ENCODE measurements around the gene CDC42BPG. TPM values are rescaled to one million over a fixed set of nuclear protein-coding genes. Genes with fewer than 3 reads are reported as not detected.
A peak's percentile ranks its signal among the peaks of the same experiment; 100 is the strongest.

Gene CDC42BPG
- total RNA-seq, 2 experiments from 2014 or later, result 0.31 to 0.61 TPM

- intact Hi-C loops (cut with micrococcal nuclease), result no loop called here
- peaks cover 40% of the 10 kb centered on the region for H3K4me1 Mint-ChIP-seq (ENCODE audit: low read depth)
- ATAC-seq (no peak), DNase-seq (peak; percentile 28)
- peak overlapping the region; percentile 80 for H3K4me3 Mint-ChIP-seq
- no peaks in the 10 kb centered on the region for H3K27me3 Mint-ChIP-seq
- ChIA-PET CTCF (interaction anchor here (0.8 to 4.5 kb wide), 3 partner anchors 16 to 39 kb away, joined by 3 to 17 read pairs (median 4); partner anchors contain the start of gene CDC42BPG), POLR2A (interaction anchor here (0.9 to 1.3 kb wide), 3 partner anchors 16 to 71 kb away, joined by 3 to 4 read pairs (median 3); no protein-coding TSS in a partner anchor)
- peaks cover 12% of the 10 kb centered on the region for H3K36me3 Mint-ChIP-seq (ENCODE audit: low read depth)
- H3K27ac Mint-ChIP-seq, result no peak overlapping the region
- no peaks in the 10 kb centered on the region for H3K9me3 Mint-ChIP-seq
- TF ChIP-seq CTCF (IDR thresholded peaks at IDR 0.05), result no peak
These were observed 39.9 kb downstream of the CDC42BPG start for GRCh38 chr11:64804346-64805210.

GRCh38 chr11:64803846-64804345 lies 40.6 kb downstream of the CDC42BPG start:
- POLR2A ChIA-PET, result interaction anchor here (0.7 to 2.6 kb wide), 4 partner anchors 15 to 59 kb away, joined by 3 to 7 read pairs (median 4); no protein-coding TSS in a partner anchor
- DNase-seq (no peak), ATAC-seq (no peak)
- TF ChIP-seq CTCF (IDR thresholded peaks at IDR 0.05), result no peak
- intact Hi-C loops (cut with micrococcal nuclease), result no loop called here
- H3K27me3 Mint-ChIP-seq, result no peaks in the 10 kb centered on the region
- no peaks in the 10 kb centered on the region for H3K9me3 Mint-ChIP-seq
- H3K4me1 Mint-ChIP-seq (ENCODE audit: low read depth), result peaks cover 36% of the 10 kb centered on the region
- H3K27ac Mint-ChIP-seq, result peak overlapping the region; percentile 89
- H3K4me3 Mint-ChIP-seq, result peak overlapping the region; percentile 80
- H3K36me3 Mint-ChIP-seq (ENCODE audit: low read depth), result peaks cover 9% of the 10 kb centered on the region
- CTCF ChIA-PET, result interaction anchor here (0.8 to 4.5 kb wide), 3 partner anchors 16 to 40 kb away, joined by 3 to 17 read pairs (median 4); partner anchors contain the start of gene CDC42BPG

- Mint-ChIP-seq H3K4me1 (ENCODE audit: low read depth) (peaks cover 37% of the 10 kb centered on the region), H3K4me3 (peak within 1 kb of the TSS; percentile 80), H3K9me3 (no peaks in the 10 kb centered on the region), H3K27me3 (no peaks in the 10 kb centered on the region), H3K36me3 (ENCODE audit: low read depth) (peaks cover 14% of the 10 kb centered on the region), H3K27ac (peak within 1 kb of the TSS; percentile 89)
- no peak for TF ChIP-seq CTCF (IDR thresholded peaks at IDR 0.05)
- ChIA-PET CTCF (interaction anchor here (0.8 to 4.5 kb wide), 3 partner anchors 15 to 41 kb away, joined by 3 to 17 read pairs (median 4); partner anchors contain the start of gene CDC42BPG), POLR2A (interaction anchor here (0.6 to 2.6 kb wide), 7 partner anchors 7 to 82 kb away, joined by 3 to 7 read pairs (median 3); partner anchors contain the start of gene MEN1)
- intact Hi-C loops (cut with micrococcal nuclease), result no loop called here
- ATAC-seq, result peak; percentile 96
- peak; percentile 88 for DNase-seq
These were observed 41.2 kb downstream of the CDC42BPG start, which contains the start of gene MAP4K2 for GRCh38 chr11:64803158-64803845. MAP4K2 (minus strand) TSS chr11:64803214; CDS start chr11:64803149, 65 bp downstream.

GRCh38 chr11:64802370-64803157 lies 41.9 kb downstream of the CDC42BPG start:
- Mint-ChIP-seq H3K27ac (peak overlapping the region; percentile 83), H3K36me3 (ENCODE audit: low read depth) (peaks cover 14% of the 10 kb centered on the region), H3K4me1 (ENCODE audit: low read depth) (peaks cover 31% of the 10 kb centered on the region), H3K9me3 (no peaks in the 10 kb centered on the region), H3K4me3 (peak overlapping the region; percentile 79), H3K27me3 (no peaks in the 10 kb centered on the region)
- intact Hi-C loops (cut with micrococcal nuclease), result no loop called here
- ChIA-PET POLR2A (interaction anchor here (0.6 to 2.6 kb wide), 8 partner anchors 8 to 288 kb away, joined by 3 to 7 read pairs (median 3); partner anchors contain the start of gene MEN1), CTCF (interaction anchor here (4.5 kb wide), 1 partner anchor 14 kb away, joined by 17 read pairs; no protein-coding TSS in a partner anchor)
- DNase-seq (peak; percentile 53), ATAC-seq (peak; percentile 46)
- TF ChIP-seq CTCF (IDR thresholded peaks at IDR 0.05), result no peak
